HEK293 (cell line): ENCODE results near the gene GPER1.
A peak's percentile ranks its signal among the peaks of the same experiment; 100 is the strongest.

Source experiments
- CTCF ChIA-PET: fragments of 350-600 bp; formaldehyde crosslinking; extraction: SDS; loops from one replicate; lab custom pipeline; 2021; ENCODE audit warnings: antibody characterized with exemption; lab: Yijun Ruan, JAX
- POLR2A ChIA-PET: fragments of 300-600 bp; formaldehyde crosslinking; extraction: SDS; loops from one replicate; lab custom pipeline; 2020; ENCODE audit warnings: antibody characterized with exemption, inconsistent platforms; lab: Yijun Ruan, JAX
- H3K27ac ChIP-seq: fragments of 200-500 bp; sonication (Bioruptor generic); 2 replicates; pipeline ENCODE4 v1.5.1; 2014; ENCODE audit warnings: low read depth, low read length, control low read depth, inconsistent platforms; ENCODE audit errors: extremely low read depth
- H3K36me3 ChIP-seq, 2 experiments: fragments of 200-500 bp in 1 of 2; sonication (Bioruptor generic) in 1 of 2; 1 replicate in 1 of 2; 2 replicates in 1 of 2; pipeline ENCODE4 v1.5.1; 2014 to 2017; ENCODE audit warnings: inconsistent platforms in 2 of 2, low read length in 2 of 2; ENCODE audit not compliant: control insufficient read depth in 2 of 2, insufficient read depth in 1 of 2
- H3K4me1 ChIP-seq: fragments of 200-500 bp; sonication (Bioruptor generic); 2 replicates; pipeline ENCODE4 v1.5.1; 2014; ENCODE audit warnings: mild to moderate bottlenecking, low read length, inconsistent platforms; ENCODE audit not compliant: control insufficient read depth, insufficient read depth
- H3K4me3 ChIP-seq: 2 replicates; pipeline ENCODE4 v1.5.1; 2011; ENCODE audit warnings: low read depth, mild to moderate bottlenecking, control low read depth, low read length, moderate library complexity
- H3K9me3 ChIP-seq: fragments of 200-500 bp; sonication (Bioruptor generic); 2 replicates; pipeline ENCODE4 v1.5.1; 2014; ENCODE audit warnings: low read depth, low read length, inconsistent platforms; ENCODE audit not compliant: control insufficient read depth, insufficient read depth
- AEBP2 ChIP-seq: fragments of 450-650 bp; formaldehyde crosslinking; IDR thresholded peaks from 2 replicates; pipeline ENCODE4 v1.5.1; 2016; ENCODE audit warnings: missing biosample characterization, missing genetic modification characterization, borderline replicate concordance
- FEZF1 ChIP-seq: fragments of 450-650 bp; formaldehyde crosslinking; IDR thresholded peaks from 2 replicates; pipeline ENCODE4 v1.5.1; 2016; ENCODE audit warnings: missing biosample characterization, missing genetic modification characterization
- GLIS1 ChIP-seq: fragments of 450-650 bp; formaldehyde crosslinking; IDR thresholded peaks from 2 replicates; pipeline ENCODE4 v1.5.1; 2016; ENCODE audit warnings: missing biosample characterization, missing genetic modification characterization
- GLIS2 ChIP-seq: fragments of 450-650 bp; formaldehyde crosslinking; IDR thresholded peaks from 2 replicates; pipeline ENCODE4 v1.5.1; 2016; ENCODE audit warnings: missing biosample characterization, missing genetic modification characterization
- PRDM10 ChIP-seq: fragments of 450-650 bp; formaldehyde crosslinking; IDR thresholded peaks from 2 replicates; pipeline ENCODE4 v1.5.1; 2016; ENCODE audit warnings: missing biosample characterization, missing genetic modification characterization
- SETDB1 ChIP-seq: IDR thresholded peaks from one replicate; pipeline ENCODE4 v1.6.1; 2017; ENCODE audit warnings: mild to moderate bottlenecking, low read length, moderate library complexity, mixed read lengths; ENCODE audit not compliant: insufficient read length
- SP2 ChIP-seq: fragments of 450-650 bp; formaldehyde crosslinking; IDR thresholded peaks from 2 replicates; pipeline ENCODE4 v1.5.1; 2016; ENCODE audit warnings: missing biosample characterization, missing genetic modification characterization
- YY1 ChIP-seq: fragments of 450-650 bp; formaldehyde crosslinking; IDR thresholded peaks from 2 replicates; pipeline ENCODE4 v1.5.1; 2018; ENCODE audit warnings: missing biosample characterization, missing genetic modification characterization
- ZNF175 ChIP-seq: fragments of 450-650 bp; formaldehyde crosslinking; IDR thresholded peaks from 2 replicates; pipeline ENCODE4 v1.5.1; 2016; ENCODE audit warnings: missing biosample characterization, missing genetic modification characterization
- ZNF292 ChIP-seq: fragments of 450-650 bp; formaldehyde crosslinking; IDR thresholded peaks from 2 replicates; pipeline ENCODE4 v1.5.1; 2016; ENCODE audit warnings: low read depth, missing biosample characterization, missing genetic modification characterization, borderline replicate concordance
- ZNF335 ChIP-seq: fragments of 450-650 bp; formaldehyde crosslinking; conservative IDR thresholded peaks from 2 replicates; pipeline ENCODE4 v1.5.1; 2016; ENCODE audit warnings: missing biosample characterization, missing genetic modification characterization
- ZNF350 ChIP-seq: fragments of 450-650 bp; formaldehyde crosslinking; IDR thresholded peaks from 2 replicates; pipeline ENCODE4 v1.5.0; 2017; ENCODE audit warnings: missing biosample characterization, mild to moderate bottlenecking, missing genetic modification characterization
- ZNF354C ChIP-seq: fragments of 450-650 bp; formaldehyde crosslinking; IDR thresholded peaks from 2 replicates; pipeline ENCODE4 v1.5.1; 2016; ENCODE audit warnings: missing biosample characterization, missing genetic modification characterization, low read depth, borderline replicate concordance
- ZNF426 ChIP-seq: fragments of 450-650 bp; formaldehyde crosslinking; IDR thresholded peaks from 2 replicates; pipeline ENCODE4 v1.5.1; 2017; ENCODE audit warnings: missing biosample characterization, missing genetic modification characterization, mild to moderate bottlenecking, inconsistent platforms, moderate library complexity
- ZNF529 ChIP-seq: fragments of 450-650 bp; formaldehyde crosslinking; IDR thresholded peaks from 2 replicates; pipeline ENCODE4 v1.5.1; 2017; ENCODE audit warnings: missing genetic modification characterization, missing biosample characterization; ENCODE audit not compliant: insufficient replicate concordance
- ZNF600 ChIP-seq: fragments of 450-650 bp; formaldehyde crosslinking; IDR thresholded peaks from 2 replicates; pipeline ENCODE4 v1.5.1; 2016; ENCODE audit warnings: missing biosample characterization, missing genetic modification characterization
- ZNF610 ChIP-seq: fragments of 450-650 bp; formaldehyde crosslinking; IDR thresholded peaks from 2 replicates; pipeline ENCODE4 v1.5.1; 2016; ENCODE audit warnings: missing biosample characterization, missing genetic modification characterization, borderline replicate concordance
- ZNF629 ChIP-seq: fragments of 450-650 bp; formaldehyde crosslinking; IDR thresholded peaks from 2 replicates; pipeline ENCODE4 v1.5.1; 2017; ENCODE audit warnings: missing biosample characterization, missing genetic modification characterization
- ZNF664 ChIP-seq: fragments of 450-650 bp; formaldehyde crosslinking; IDR thresholded peaks from 2 replicates; pipeline ENCODE4 v1.5.1; 2016; ENCODE audit warnings: missing biosample characterization, missing genetic modification characterization
- ZNF768 ChIP-seq: fragments of 450-650 bp; formaldehyde crosslinking; IDR thresholded peaks from 2 replicates; pipeline ENCODE4 v1.5.1; 2018; ENCODE audit warnings: missing biosample characterization, mild to moderate bottlenecking, missing genetic modification characterization
- ZSCAN16 ChIP-seq: fragments of 450-650 bp; formaldehyde crosslinking; IDR thresholded peaks from 2 replicates; pipeline ENCODE4 v1.5.1; 2016; ENCODE audit warnings: missing biosample characterization, missing genetic modification characterization
- TF ChIP-seq, protein P1 (sequence below): fragments of 450-650 bp; formaldehyde crosslinking; conservative IDR thresholded peaks from 2 replicates; pipeline ENCODE4 v1.5.1; 2016; ENCODE audit warnings: low read depth, missing biosample characterization, missing genetic modification characterization
- TF ChIP-seq, protein P2 (sequence below): fragments of 450-650 bp; formaldehyde crosslinking; IDR thresholded peaks from 2 replicates; pipeline ENCODE4 v1.5.1; 2016; ENCODE audit warnings: missing biosample characterization, missing genetic modification characterization

GPER1 gene

GRCh38 chr7:1087952-1088920 lies at the start of gene GPER1:
Gene GPER1, plus strand, starts transcription at chr7:1088113. Its CDS starts 3,616 bp downstream, at chr7:1091729.
- Histone ChIP-seq H3K4me3 (no peak within 1 kb of the TSS), H3K27ac (no peak within 1 kb of the TSS; the same call in 1 of the 2 replicates), H3K9me3 (no peaks in the 10 kb centered on the region), H3K36me3 (peaks cover 0 to 5% of the 10 kb centered on the region in 2 experiments; a peak in 1 of 3 replicates), H3K4me1 (peaks cover 15% of the 10 kb centered on the region)
- ChIA-PET POLR2A (no interaction called here), CTCF (interaction anchor here (0.7 to 3.7 kb wide), 8 partner anchors 12 to 451 kb away, joined by 3 to 38 read pairs (median 4); a partner anchor contains a TSS)
- no peak for TF ChIP-seq AEBP2 (tag by site-specific recombination)
- TF ChIP-seq ZNF426, result no peak
- peak; percentile 65 for TF ChIP-seq ZNF600 (tag by site-specific recombination)
- no peak for TF ChIP-seq SETDB1
- peak; percentile 33; the same call in 1 of the 2 replicates for TF ChIP-seq SP2
- no peak for TF ChIP-seq ZNF768
- no peak for TF ChIP-seq ZNF350 (tag by site-specific recombination)
- TF ChIP-seq GLIS1 (tag by site-specific recombination), result peak; percentile 35; the same call in 1 of the 2 replicates
- TF ChIP-seq, protein P1, sequence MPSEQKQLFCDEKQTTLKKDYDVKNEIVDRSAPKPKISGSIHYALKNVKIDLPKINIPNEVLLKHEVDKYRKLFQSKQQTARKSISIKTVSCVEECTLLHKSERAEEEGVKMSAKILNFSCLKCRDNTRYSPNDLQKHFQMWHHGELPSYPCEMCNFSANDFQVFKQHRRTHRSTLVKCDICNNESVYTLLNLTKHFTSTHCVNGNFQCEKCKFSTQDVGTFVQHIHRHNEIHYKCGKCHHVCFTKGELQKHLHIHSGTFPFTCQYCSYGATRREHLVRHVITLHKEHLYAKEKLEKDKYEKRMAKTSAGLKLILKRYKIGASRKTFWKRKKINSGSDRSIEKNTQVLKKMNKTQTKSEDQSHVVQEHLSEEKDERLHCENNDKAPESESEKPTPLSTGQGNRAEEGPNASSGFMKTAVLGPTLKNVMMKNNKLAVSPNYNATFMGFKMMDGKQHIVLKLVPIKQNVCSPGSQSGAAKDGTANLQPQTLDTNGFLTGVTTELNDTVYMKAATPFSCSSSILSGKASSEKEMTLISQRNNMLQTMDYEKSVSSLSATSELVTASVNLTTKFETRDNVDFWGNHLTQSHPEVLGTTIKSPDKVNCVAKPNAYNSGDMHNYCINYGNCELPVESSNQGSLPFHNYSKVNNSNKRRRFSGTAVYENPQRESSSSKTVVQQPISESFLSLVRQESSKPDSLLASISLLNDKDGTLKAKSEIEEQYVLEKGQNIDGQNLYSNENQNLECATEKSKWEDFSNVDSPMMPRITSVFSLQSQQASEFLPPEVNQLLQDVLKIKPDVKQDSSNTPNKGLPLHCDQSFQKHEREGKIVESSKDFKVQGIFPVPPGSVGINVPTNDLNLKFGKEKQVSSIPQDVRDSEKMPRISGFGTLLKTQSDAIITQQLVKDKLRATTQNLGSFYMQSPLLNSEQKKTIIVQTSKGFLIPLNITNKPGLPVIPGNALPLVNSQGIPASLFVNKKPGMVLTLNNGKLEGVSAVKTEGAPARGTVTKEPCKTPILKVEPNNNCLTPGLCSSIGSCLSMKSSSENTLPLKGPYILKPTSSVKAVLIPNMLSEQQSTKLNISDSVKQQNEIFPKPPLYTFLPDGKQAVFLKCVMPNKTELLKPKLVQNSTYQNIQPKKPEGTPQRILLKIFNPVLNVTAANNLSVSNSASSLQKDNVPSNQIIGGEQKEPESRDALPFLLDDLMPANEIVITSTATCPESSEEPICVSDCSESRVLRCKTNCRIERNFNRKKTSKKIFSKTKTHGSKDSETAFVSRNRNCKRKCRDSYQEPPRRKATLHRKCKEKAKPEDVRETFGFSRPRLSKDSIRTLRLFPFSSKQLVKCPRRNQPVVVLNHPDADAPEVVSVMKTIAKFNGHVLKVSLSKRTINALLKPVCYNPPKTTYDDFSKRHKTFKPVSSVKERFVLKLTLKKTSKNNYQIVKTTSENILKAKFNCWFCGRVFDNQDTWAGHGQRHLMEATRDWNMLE (tag by site-specific recombination), result no peak
- no peak for TF ChIP-seq ZNF354C
- TF ChIP-seq ZNF610, result no peak
- peak; percentile 59 for TF ChIP-seq ZNF335 (tag by site-specific recombination)
- no peak for TF ChIP-seq FEZF1 (tag by site-specific recombination)
- TF ChIP-seq ZNF529 (tag by site-specific recombination), result no peak
- no peak for TF ChIP-seq ZNF664
- TF ChIP-seq, protein P2, sequence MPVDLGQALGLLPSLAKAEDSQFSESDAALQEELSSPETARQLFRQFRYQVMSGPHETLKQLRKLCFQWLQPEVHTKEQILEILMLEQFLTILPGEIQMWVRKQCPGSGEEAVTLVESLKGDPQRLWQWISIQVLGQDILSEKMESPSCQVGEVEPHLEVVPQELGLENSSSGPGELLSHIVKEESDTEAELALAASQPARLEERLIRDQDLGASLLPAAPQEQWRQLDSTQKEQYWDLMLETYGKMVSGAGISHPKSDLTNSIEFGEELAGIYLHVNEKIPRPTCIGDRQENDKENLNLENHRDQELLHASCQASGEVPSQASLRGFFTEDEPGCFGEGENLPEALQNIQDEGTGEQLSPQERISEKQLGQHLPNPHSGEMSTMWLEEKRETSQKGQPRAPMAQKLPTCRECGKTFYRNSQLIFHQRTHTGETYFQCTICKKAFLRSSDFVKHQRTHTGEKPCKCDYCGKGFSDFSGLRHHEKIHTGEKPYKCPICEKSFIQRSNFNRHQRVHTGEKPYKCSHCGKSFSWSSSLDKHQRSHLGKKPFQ (tag by site-specific recombination), result no peak
- TF ChIP-seq ZNF175 (tag by site-specific recombination), result no peak
- TF ChIP-seq GLIS2 (tag by site-specific recombination), result peak; percentile 48
- no peak for TF ChIP-seq ZNF292 (tag by site-specific recombination)
- TF ChIP-seq PRDM10 (tag by site-specific recombination), result peak; percentile 35; the same call in 1 of the 2 replicates
- TF ChIP-seq ZSCAN16 (tag by site-specific recombination), result no peak
- no peak for TF ChIP-seq YY1 (tag by site-specific recombination)
- TF ChIP-seq ZNF629 (tag by site-specific recombination), result no peak
